HCT116 (cell line): ENCODE measurements around the gene AASDH.

Experiments
- CEBPB ChIP-seq: IDR thresholded peaks from 2 replicates; pipeline ENCODE4 v1.6.1; 2012; ENCODE audit warnings: low read depth
- CTCF ChIP-seq, 3 experiments: fragments of 200-600 bp in 1 of 3; sonication (generic) in 1 of 3; IDR thresholded peaks in 2 of 3; conservative IDR thresholded peaks in 1 of 3; 2 replicates each; pipeline ENCODE4 v1.5.1; 2012 to 2017; ENCODE audit warnings: low read depth in 2 of 3, low read length in 2 of 3, antibody characterized with exemption in 1 of 3, borderline replicate concordance in 1 of 3, control low read depth in 1 of 3, mild to moderate bottlenecking in 1 of 3, mixed read lengths in 1 of 3, mixed run types in 1 of 3, moderate library complexity in 1 of 3; ENCODE audit not compliant: insufficient read depth in 1 of 3
- RAD21 ChIP-seq: IDR thresholded peaks from 2 replicates; pipeline ENCODE4 v1.6.1; 2012; ENCODE audit warnings: low read depth, mild to moderate bottlenecking
- SP1 ChIP-seq: IDR thresholded peaks from 2 replicates; pipeline ENCODE4 v1.6.1; 2012; ENCODE audit warnings: low read depth

GRCh38 chr4:56288663-56289062 is 98.6 kb downstream of the AASDH start:
- no peak for TF ChIP-seq RAD21
- TF ChIP-seq CTCF (IDR thresholded peaks at IDR 0.05 in 2 of 3, conservative IDR thresholded peaks at IDR 0.05 in 1 of 3; ENCODE audit: borderline replicate concordance in 1 of 3, insufficient read depth in 1 of 3, low read depth in 2 of 3, low read length in 2 of 3): no peak
- no peak for TF ChIP-seq CEBPB
- TF ChIP-seq SP1: no peak
